BE2C (cell line): ENCODE data around the gene RNLS.
A peak's percentile ranks its signal among the peaks of the same experiment; 100 is the strongest.

Source experiments
- DNase-seq: peaks from one replicate; pipeline ENCODE4 v3.0.0-alpha.2; 2020
- H3K27me3 ChIP-seq: fragments of 250-450 bp; sonication (Bioruptor Pico); 2 replicates; pipeline ENCODE4 v1.5.1; 2020; ENCODE audit warnings: mild to moderate bottlenecking
- H3K36me3 ChIP-seq: fragments of 250-450 bp; sonication (Bioruptor Pico); 2 replicates; pipeline ENCODE4 v1.5.1; 2020; ENCODE audit warnings: mild to moderate bottlenecking
- H3K4me1 ChIP-seq: fragments of 250-450 bp; sonication (Bioruptor Pico); 2 replicates; pipeline ENCODE4 v1.5.1; 2020
- H3K4me3 ChIP-seq: 2 replicates; pipeline ENCODE4 v1.5.1; 2011; ENCODE audit warnings: low read depth, low read length
- H3K9me3 ChIP-seq: fragments of 250-450 bp; sonication (Bioruptor Pico); 2 replicates; pipeline ENCODE4 v1.5.1; 2020
- CTCF ChIP-seq: IDR thresholded peaks from 2 replicates; pipeline ENCODE4 v1.5.1; 2012; ENCODE audit warnings: mild to moderate bottlenecking, low read depth, low read length

The RNLS gene

GRCh38 chr10:88390041-88390440 is 193.1 kb downstream of the RNLS start:
- Histone ChIP-seq H3K27me3 (no peaks in the 10 kb centered on the region), H3K4me1 (peaks cover 40% of the 10 kb centered on the region), H3K4me3 (no peak overlapping the region), H3K36me3 (no peaks in the 10 kb centered on the region), H3K9me3 (no peaks in the 10 kb centered on the region)
- DNase-seq: no peak
- TF ChIP-seq CTCF: no peak

- Histone ChIP-seq H3K4me1 (peaks cover 45% of the 10 kb centered on the region), H3K9me3 (no peaks in the 10 kb centered on the region), H3K27me3 (no peaks in the 10 kb centered on the region), H3K4me3 (no peak overlapping the region), H3K36me3 (no peaks in the 10 kb centered on the region)
- DNase-seq: peak; percentile 28
- TF ChIP-seq CTCF: peak; percentile 66
Measured at GRCh38 chr10:88389456-88389855, 193.7 kb downstream of the RNLS start.

- Histone ChIP-seq H3K4me3 (no peak overlapping the region), H3K27me3 (no peaks in the 10 kb centered on the region), H3K9me3 (no peaks in the 10 kb centered on the region), H3K4me1 (peaks cover 49% of the 10 kb centered on the region), H3K36me3 (no peaks in the 10 kb centered on the region)
- no peak for DNase-seq
- no peak for TF ChIP-seq CTCF
Measured at GRCh38 chr10:88388324-88388723, 194.8 kb downstream of the RNLS start.

GRCh38 chr10:88386821-88387773 is 196.0 kb downstream of the RNLS start:
- Histone ChIP-seq H3K4me3 (peak overlapping the region; percentile 2; the same call in 1 of the 2 replicates), H3K27me3 (no peaks in the 10 kb centered on the region), H3K36me3 (no peaks in the 10 kb centered on the region), H3K4me1 (peaks cover 49% of the 10 kb centered on the region), H3K9me3 (no peaks in the 10 kb centered on the region)
- peak; percentile 65 for DNase-seq
- TF ChIP-seq CTCF: no peak

- peak; percentile 8 for DNase-seq
- H3K27me3 ChIP-seq: no peaks in the 10 kb centered on the region
- no peaks in the 10 kb centered on the region for H3K9me3 ChIP-seq
- peaks cover 49% of the 10 kb centered on the region for H3K4me1 ChIP-seq
- no peak for TF ChIP-seq CTCF
- peak overlapping the region; percentile 9 for H3K4me3 ChIP-seq
- H3K36me3 ChIP-seq: no peaks in the 10 kb centered on the region
Measured at GRCh38 chr10:88386204-88386788, 196.8 kb downstream of the RNLS start.

GRCh38 chr10:88385601-88386203 is 197.4 kb downstream of the RNLS start:
- Histone ChIP-seq H3K4me3 (peak overlapping the region; percentile 9), H3K36me3 (no peaks in the 10 kb centered on the region), H3K4me1 (peaks cover 49% of the 10 kb centered on the region), H3K27me3 (no peaks in the 10 kb centered on the region), H3K9me3 (no peaks in the 10 kb centered on the region)
- TF ChIP-seq CTCF: no peak
- DNase-seq: peak; percentile 10
